GM12874 (cell line): ENCODE data around the gene NDP.

ENCODE experiments used
- CTCF ChIP-seq: IDR thresholded peaks from 2 replicates; pipeline ENCODE4 v1.5.1; 2011; ENCODE audit warnings: low read depth, mild to moderate bottlenecking, control low read depth, low read length, moderate library complexity; ENCODE audit not compliant: insufficient read depth

NDP gene

GRCh38 chrX:43909141-43909540 lies 64.0 kb downstream of the NDP start:
- TF ChIP-seq CTCF: no peak

GRCh38 chrX:43899878-43900815 lies 73.0 kb downstream of the NDP start:
- no peak for TF ChIP-seq CTCF
